Activated T-helper 1 cell treated with anti-CD3 and anti-CD28 coated beads, Interleukin-12 subunit alpha, Interleukin-12 subunit beta, Interleukin-2, Interleukin-4 antibody, amounts not matched to agents 30 ng/mL and 10 ng/mL and 1 ng/mL, durations not matched to agents 14 hours and 24 hours and 36 hours (primary cell): ENCODE data around the gene VWA5B2. TPM values are rescaled to one million over a fixed set of nuclear protein-coding genes. Genes with fewer than 3 reads are reported as not detected.
"Not testable (repeated sequence)": the region's sequence is repeated elsewhere in the genome, so short reads cannot be mapped to it uniquely, and the experiment has no call there.

ENCODE experiments used
- DNase-seq: peaks from one replicate; pipeline ENCODE4 v3.0.0; 2021; ENCODE audit warnings: low spot score
- H3K27ac Mint-ChIP-seq: one replicate; pipeline ENCODE4 v1.8.0; 2021; ENCODE audit warnings: mild to moderate bottlenecking, mixed read lengths
- H3K27me3 Mint-ChIP-seq: one replicate; pipeline ENCODE4 v1.8.0; 2022; ENCODE audit warnings: mild to moderate bottlenecking, moderate library complexity, mixed read lengths; ENCODE audit not compliant: insufficient read depth
- H3K36me3 Mint-ChIP-seq: one replicate; pipeline ENCODE4 v1.8.0; 2021; ENCODE audit warnings: low read depth, mixed read lengths
- H3K4me1 Mint-ChIP-seq: one replicate; pipeline ENCODE4 v1.8.0; 2021; ENCODE audit warnings: low read depth, mixed read lengths
- H3K4me3 Mint-ChIP-seq: one replicate; pipeline ENCODE4 v1.8.0; 2021; ENCODE audit warnings: mild to moderate bottlenecking, moderate library complexity, mixed read lengths
- H3K9me3 Mint-ChIP-seq: one replicate; pipeline ENCODE4 v1.8.0; 2021; ENCODE audit warnings: mixed read lengths
- intact Hi-C: fragments of 100-400 bp; cut with micrococcal nuclease; formaldehyde crosslinking; loops from one replicate; pipeline ENCODE4 v1.15.1; 2024
- total RNA-seq: library from RNA; stranded (reverse); gene quantifications from 2 replicates; pipeline ENCODE4 v1.2.3, GENCODE V29; 2022

Gene VWA5B2
- total RNA-seq, 1 donor from 2014 or later, result not detected

DNA sequence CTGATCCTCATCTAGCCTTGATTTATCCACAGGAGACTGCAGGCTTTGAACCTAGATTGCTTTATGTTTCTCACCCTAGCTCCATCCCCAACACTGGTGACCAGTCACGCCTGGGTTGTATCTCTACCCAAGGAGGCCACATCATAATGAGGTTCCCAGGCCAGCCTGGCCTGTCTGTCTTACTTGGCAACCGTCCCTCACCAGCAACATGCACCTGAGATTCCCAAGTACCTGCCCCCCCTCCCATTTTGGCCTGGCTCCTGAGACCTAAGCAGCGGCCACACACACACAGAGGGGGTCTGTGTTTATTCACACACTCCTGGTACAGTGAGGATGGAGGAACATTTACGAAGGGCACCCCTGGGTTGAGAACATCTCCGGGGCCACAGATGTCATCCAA lies 29.5 kb downstream of the VWA5B2 start:
- Mint-ChIP-seq H3K9me3 (no peaks in the 10 kb centered on the region), H3K4me3 (peak overlapping the region; percentile 21), H3K4me1 (peaks cover 30% of the 10 kb centered on the region), H3K27ac (no peak overlapping the region), H3K36me3 (peaks cover 8% of the 10 kb centered on the region), H3K27me3 (peaks cover 34% of the 10 kb centered on the region)
- no peak for DNase-seq
- intact Hi-C loops, result no loop called here

- H3K9me3 Mint-ChIP-seq, result no peaks in the 10 kb centered on the region
- H3K36me3 Mint-ChIP-seq, result peaks cover 8% of the 10 kb centered on the region
- H3K27ac Mint-ChIP-seq, result peak overlapping the region; percentile 44
- peak overlapping the region; percentile 69 for H3K4me3 Mint-ChIP-seq
- intact Hi-C loops, result no loop called here
- DNase-seq, result no peak
- H3K4me1 Mint-ChIP-seq, result peaks cover 30% of the 10 kb centered on the region
- H3K27me3 Mint-ChIP-seq, result peaks cover 34% of the 10 kb centered on the region
Observed at GRCh38 chr3:184259396-184259877, 30.1 kb downstream of the VWA5B2 start.

DNA sequence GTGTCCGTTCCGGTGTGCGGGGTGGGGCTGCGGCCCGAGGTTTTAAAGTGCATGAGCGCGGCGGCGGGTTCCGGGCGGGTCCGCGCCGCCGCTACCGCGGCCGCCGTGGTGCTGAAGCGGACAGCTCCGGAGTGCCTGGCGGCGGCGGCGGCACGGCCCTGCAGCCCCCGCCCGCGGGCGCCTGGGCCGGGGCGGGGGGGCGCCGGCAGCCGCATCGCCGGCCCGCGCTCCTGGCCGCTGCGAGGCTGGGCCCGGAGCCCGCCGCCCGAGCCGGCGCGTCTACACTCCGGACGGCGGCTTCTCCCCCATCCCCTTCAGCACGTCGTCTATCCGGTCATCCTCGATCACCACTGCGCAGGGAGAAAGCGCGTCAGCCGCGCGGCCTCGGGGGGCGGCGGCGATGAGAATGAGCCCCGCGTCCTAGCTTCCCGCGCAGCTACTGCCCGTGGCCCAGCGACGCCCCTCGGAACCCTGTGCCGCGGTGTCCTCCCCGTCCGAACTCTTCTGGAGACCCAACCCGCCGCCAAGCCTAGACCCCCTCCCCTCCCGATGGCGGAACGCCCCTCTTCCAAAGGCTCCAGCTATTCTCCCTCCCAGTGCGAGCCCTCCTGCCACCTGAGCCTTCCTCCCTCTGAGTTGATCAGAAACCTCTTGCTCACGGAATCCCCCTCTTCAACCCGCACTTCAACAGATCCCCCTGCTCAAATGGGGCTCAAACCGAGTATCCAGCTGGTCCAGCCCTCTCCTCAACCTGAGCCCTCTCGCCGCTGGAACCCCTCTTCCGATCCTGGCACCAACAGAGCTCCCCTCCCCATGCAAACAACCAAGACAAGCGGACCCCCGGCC lies 30.7 kb downstream of the VWA5B2 start:
- H3K36me3 Mint-ChIP-seq, result peaks cover 8% of the 10 kb centered on the region
- peak overlapping the region; percentile 78 for H3K27ac Mint-ChIP-seq
- peaks cover 34% of the 10 kb centered on the region for H3K27me3 Mint-ChIP-seq
- DNase-seq, result peak; percentile 25
- intact Hi-C loops, result loop anchor here (5.0 kb wide), 1 partner anchor 33 kb away; the partner anchor contains the start of gene VWA5B2
- H3K4me3 Mint-ChIP-seq, result peak overlapping the region; percentile 76
- no peaks in the 10 kb centered on the region for H3K9me3 Mint-ChIP-seq
- H3K4me1 Mint-ChIP-seq, result peaks cover 25% of the 10 kb centered on the region

DNA sequence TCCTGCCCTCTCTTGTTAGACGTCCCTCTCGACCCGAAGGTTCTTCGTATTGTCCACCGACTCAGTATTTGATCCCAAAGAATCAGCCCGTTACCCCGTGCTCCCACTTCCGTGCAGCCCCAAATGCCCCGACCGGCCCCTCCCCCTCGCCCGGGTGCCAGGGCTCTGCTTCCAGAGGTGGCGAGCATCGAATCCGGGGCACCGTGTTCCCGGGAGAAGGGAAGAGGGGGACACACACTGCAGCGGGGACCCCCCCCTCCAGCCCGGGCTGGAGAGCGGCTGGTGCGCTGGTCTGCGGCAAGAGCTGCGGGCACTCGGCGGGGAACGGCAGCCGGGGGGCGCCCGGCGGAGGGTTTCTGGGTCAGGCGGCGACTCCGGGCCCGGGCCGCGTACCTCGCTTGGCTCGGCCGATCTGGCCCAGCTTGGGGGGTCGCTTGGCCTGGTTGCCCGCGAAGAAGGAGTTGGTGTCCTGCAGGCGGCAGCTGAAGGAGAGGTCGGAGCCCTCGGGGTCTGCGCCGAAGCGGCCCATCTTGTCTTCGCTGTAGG lies 31.4 kb downstream of the VWA5B2 start:
- peak overlapping the region; percentile 76 for H3K4me3 Mint-ChIP-seq
- peaks cover 18% of the 10 kb centered on the region for H3K4me1 Mint-ChIP-seq
- H3K36me3 Mint-ChIP-seq, result peaks cover 8% of the 10 kb centered on the region
- H3K9me3 Mint-ChIP-seq, result no peaks in the 10 kb centered on the region
- peaks cover 34% of the 10 kb centered on the region for H3K27me3 Mint-ChIP-seq
- DNase-seq, result no peak
- H3K27ac Mint-ChIP-seq, result peak overlapping the region; percentile 78
- intact Hi-C loops, result loop anchor here (1.0 to 5.0 kb wide), 3 partner anchors 11 to 39 kb away; partner anchors contain the start of genes EEF1AKMT4, PSMD2 and VWA5B2

DNA sequence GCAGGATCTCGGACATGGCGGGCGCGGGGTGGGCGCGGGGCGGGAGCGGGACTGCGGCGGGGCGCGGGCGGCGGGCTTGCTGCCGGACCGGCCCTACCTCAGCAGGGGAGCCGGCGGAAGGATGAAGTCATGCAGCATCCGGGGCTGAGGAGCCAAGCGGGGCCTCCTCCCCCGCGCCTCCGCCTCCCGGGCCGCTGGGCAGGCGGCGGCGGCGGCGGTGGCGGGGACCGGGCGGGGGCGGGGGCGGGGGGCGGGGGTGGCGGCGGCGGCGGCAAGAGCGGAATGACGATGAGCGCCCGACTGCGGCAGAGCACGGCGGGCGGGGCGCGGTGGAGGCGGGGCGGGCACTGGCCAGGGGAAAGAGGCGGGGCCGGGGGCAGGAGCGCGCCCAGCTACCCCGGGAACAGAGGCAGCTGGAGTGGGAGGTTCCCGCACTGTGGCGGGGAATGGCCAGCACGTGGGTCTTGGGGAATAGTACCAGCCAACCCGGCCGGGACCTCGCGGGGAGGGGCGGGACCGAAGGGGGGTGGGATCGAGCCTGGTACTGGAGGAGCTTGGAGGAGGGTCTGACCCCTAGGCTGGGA lies 32.0 kb downstream of the VWA5B2 start, which contains the start of gene CAMK2N2:
Gene CAMK2N2 (minus strand): TSS at position 284 of the 584 bp plus-strand sequence. CDS start 268 bp downstream, at position 16.
- H3K4me3 Mint-ChIP-seq, result peak within 1 kb of the TSS; percentile 83
- H3K36me3 Mint-ChIP-seq, result peaks cover 8% of the 10 kb centered on the region
- H3K27ac Mint-ChIP-seq, result peak within 1 kb of the TSS; percentile 78
- peaks cover 17% of the 10 kb centered on the region for H3K4me1 Mint-ChIP-seq
- intact Hi-C loops, result loop anchor here (1.0 to 5.0 kb wide), 3 partner anchors 12 to 38 kb away; partner anchors contain the start of genes EEF1AKMT4, PSMD2 and VWA5B2
- DNase-seq, result peak; percentile 50
- peaks cover 37% of the 10 kb centered on the region for H3K27me3 Mint-ChIP-seq
- no peaks in the 10 kb centered on the region for H3K9me3 Mint-ChIP-seq

DNA sequence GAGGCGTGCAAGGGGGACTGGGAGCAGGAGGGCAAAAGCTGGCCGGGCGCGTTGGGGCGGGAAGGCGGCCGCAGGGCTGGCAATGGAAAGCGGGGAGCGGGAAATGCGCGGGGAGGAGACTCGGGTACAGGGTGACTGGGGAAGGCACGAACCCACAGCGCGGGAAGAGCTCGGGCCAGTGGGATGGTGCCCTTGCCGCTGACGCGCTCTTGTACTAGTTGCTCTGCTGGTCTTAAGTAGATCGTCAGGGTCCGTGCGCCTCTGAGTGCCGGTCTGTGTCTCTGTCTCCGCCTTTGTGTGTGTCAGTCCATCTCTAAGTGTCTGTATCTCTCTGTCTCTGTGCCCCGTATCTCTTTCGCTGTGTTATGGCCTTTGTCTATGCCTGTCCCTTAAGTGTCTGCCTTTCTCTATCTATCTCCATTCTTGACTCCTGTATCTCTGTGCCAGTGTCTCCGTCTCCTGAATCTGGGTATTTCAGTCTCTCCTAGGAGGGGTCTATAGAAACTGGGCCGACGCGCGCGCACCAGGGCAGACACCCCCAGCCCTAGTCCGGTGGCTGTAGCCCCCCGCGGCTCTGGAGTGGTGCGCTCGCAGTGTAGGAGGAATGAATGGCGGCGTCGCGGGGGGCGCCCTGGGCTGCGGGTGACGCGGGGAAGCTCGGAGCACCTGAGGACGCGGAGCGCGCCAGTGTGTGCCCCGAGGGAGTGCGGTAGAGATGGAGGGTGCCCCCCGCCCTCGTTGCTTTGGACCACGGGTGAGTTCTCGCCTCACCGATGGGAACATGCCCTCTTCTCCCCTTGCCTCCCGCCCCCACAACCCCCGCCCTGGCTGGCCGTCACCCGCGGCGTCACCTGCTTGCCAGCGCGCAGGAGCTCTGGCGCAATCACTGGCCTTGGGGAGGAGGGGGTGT lies 32.7 kb downstream of the VWA5B2 start:
- Mint-ChIP-seq H3K36me3 (peaks cover 8% of the 10 kb centered on the region), H3K4me1 (peaks cover 17% of the 10 kb centered on the region), H3K9me3 (no peaks in the 10 kb centered on the region), H3K4me3 (peak overlapping the region; percentile 83), H3K27ac (peak overlapping the region; percentile 10), H3K27me3 (peaks cover 42% of the 10 kb centered on the region)
- no peak for DNase-seq
- intact Hi-C loops, result loop anchor here (1.0 to 5.0 kb wide), 3 partner anchors 13 to 37 kb away; partner anchors contain the start of genes EEF1AKMT4, PSMD2 and VWA5B2

- peaks cover 17% of the 10 kb centered on the region for H3K4me1 Mint-ChIP-seq
- H3K9me3 Mint-ChIP-seq, result no peaks in the 10 kb centered on the region
- peak overlapping the region; percentile 75 for H3K4me3 Mint-ChIP-seq
- intact Hi-C loops, result loop anchor here (5.0 kb wide), 1 partner anchor 35 kb away; the partner anchor contains the start of gene VWA5B2
- no peak overlapping the region for H3K27ac Mint-ChIP-seq
- no peak for DNase-seq
- H3K27me3 Mint-ChIP-seq, result peaks cover 48% of the 10 kb centered on the region
- peaks cover 8% of the 10 kb centered on the region for H3K36me3 Mint-ChIP-seq
Observed at GRCh38 chr3:184262764-184263179, 33.4 kb downstream of the VWA5B2 start.

DNA sequence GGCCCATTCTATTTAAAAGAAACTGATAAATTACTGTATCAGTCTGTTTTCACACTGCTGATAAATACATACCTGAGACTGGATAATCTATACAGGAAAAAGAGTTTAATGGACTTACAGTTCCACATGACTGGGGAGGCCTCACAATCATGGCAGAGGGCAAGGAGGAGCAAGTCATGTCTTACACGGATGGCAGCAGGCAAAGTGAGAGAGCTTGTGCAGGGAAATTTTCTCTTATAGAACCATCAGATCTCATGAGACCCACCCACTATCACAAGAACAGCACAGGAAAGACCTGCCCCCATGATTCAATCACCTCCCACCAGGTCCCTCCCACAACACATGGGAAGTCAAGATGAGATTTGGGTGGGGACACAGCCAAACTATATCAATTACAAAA lies 37.9 kb downstream of the VWA5B2 start:
- DNase-seq, intact Hi-C loops, H3K9me3 Mint-ChIP-seq, H3K27ac Mint-ChIP-seq, H3K4me1 Mint-ChIP-seq, H3K36me3 Mint-ChIP-seq, H3K4me3 Mint-ChIP-seq: not testable (repeated sequence)
- peaks cover 30% of the 10 kb centered on the region for H3K27me3 Mint-ChIP-seq

DNA sequence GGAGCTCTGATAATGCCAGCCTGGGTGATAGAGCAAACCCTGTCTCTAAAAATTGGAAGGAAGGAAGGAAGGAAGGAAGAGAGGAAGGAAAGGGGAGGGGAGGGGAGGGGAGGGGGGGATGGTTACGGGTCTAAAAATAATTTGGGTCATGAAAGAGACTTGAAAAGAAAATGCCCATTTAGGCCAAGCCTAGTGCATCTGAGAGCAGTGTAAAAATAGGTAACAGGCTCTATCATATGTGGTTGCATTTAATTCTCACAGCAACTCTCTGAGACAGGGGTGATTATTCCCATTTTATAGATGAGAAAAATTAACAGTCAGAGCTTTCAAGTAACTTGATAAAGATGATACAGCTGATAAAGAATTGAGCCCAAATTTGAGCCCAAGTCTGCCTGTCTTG lies 42.9 kb downstream of the VWA5B2 start:
- Mint-ChIP-seq H3K4me1 (no peaks in the 10 kb centered on the region), H3K36me3 (no peaks in the 10 kb centered on the region), H3K27ac (no peak overlapping the region), H3K27me3 (peaks cover 38% of the 10 kb centered on the region), H3K9me3 (no peaks in the 10 kb centered on the region), H3K4me3 (no peak overlapping the region)
- intact Hi-C loops, result no loop called here
- DNase-seq, result no peak

DNA sequence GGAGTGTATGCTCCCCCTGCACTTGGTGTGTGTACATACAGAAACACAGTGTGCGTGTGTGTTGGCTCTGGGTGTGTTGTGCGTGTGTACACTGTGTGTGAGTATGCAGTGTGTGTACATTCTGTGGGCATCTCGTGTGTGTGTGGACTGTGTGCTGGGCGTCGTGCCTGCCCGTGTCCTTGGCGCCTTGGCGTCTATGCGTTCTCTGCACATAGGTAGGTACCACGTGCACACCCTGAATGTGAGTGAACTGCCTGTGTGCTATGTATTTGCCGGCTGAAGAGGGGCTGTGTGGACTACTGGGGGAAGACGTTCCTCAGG lies 46.0 kb downstream of the VWA5B2 start:
- Mint-ChIP-seq H3K4me1 (no peaks in the 10 kb centered on the region), H3K9me3 (no peaks in the 10 kb centered on the region), H3K27me3 (peaks cover 42% of the 10 kb centered on the region), H3K27ac (no peak overlapping the region), H3K4me3 (no peak overlapping the region), H3K36me3 (no peaks in the 10 kb centered on the region)
- no peak for DNase-seq
- intact Hi-C loops, result no loop called here

DNA sequence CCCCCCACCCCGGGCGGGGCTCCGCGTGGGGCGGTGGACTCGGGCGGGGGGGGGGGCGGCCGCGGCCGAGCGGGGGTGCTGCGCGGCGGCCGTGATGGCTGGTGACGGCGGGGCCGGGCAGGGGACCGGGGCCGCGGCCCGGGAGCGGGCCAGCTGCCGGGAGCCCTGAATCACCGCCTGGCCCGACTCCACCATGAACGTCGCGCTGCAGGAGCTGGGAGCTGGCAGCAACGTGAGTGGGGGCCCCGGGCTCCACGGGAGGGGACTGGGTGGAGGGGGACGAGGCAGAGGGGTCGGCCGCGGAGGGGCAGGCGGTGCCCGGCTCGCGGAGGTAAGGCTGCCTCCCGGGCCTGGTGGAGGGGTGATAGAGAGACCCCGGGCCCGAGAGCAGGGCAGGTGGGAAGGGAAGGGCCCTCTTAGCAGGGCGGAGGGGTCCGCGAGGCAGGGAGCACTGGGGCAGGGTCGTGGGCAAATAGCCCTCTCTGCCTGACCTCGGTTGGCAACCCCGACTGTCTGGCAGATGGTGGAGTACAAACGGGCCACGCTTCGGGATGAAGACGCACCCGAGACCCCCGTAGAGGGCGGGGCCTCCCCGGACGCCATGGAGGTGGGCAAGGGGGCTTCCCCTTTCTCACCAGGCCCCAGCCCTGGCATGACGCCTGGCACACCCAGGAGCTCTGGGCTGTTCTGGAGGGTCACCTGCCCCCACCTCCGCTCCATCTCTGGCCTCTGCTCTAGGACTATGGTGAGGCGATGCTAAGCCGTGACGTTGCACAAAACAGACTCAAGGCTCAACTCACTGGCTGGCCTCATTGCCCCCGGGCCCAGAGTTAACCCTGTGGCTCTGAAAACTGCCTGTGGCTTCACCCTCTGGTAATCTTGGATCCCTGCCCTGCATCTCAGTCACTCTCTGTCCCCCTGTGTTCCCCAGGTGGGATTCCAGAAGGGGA lies 46.9 kb downstream of the VWA5B2 start, which contains the start of gene ECE2:
Gene ECE2 (plus strand): TSS at position 62 of the 950 bp plus-strand sequence. CDS start 132 bp downstream, at position 194.
- Mint-ChIP-seq H3K27me3 (peaks cover 42% of the 10 kb centered on the region), H3K36me3 (no peaks in the 10 kb centered on the region), H3K9me3 (no peaks in the 10 kb centered on the region), H3K27ac (no peak within 1 kb of the TSS), H3K4me1 (no peaks in the 10 kb centered on the region), H3K4me3 (no peak within 1 kb of the TSS)
- no peak for DNase-seq
- intact Hi-C loops, result no loop called here
